Testis (tissue), 3 donors: Measurements from ENCODE around the gene SVIL. TPM values are rescaled to one million over a fixed set of nuclear protein-coding genes. Genes with fewer than 3 reads are reported as not detected.
"Not testable (repeated sequence)": the region's sequence is repeated elsewhere in the genome, so short reads cannot be mapped to it uniquely, and the experiment has no call there.

Experiments
- DNase-seq: peaks from one replicate; pipeline ENCODE4 v3.0.0-alpha.2; 2019
- H3K27ac ChIP-seq, 2 donors: fragments of 200-600 bp; sonication (generic); one replicate each; pipeline ENCODE4 v1.5.1; 2019
- H3K27me3 ChIP-seq: fragments of 200-600 bp; sonication (generic); one replicate; pipeline ENCODE4 v1.5.1; 2019
- H3K36me3 ChIP-seq: fragments of 200-600 bp; sonication (generic); one replicate; pipeline ENCODE4 v1.5.1; 2017; ENCODE audit warnings: low read depth; ENCODE audit errors: missing control alignments
- H3K4me1 ChIP-seq: fragments of 200-600 bp; sonication (generic); one replicate; pipeline ENCODE4 v1.5.1; 2019
- H3K4me3 ChIP-seq, 2 donors: fragments of 200-600 bp; sonication (generic); one replicate each; pipeline ENCODE4 v1.5.1; 2017 to 2019
- H3K9me3 ChIP-seq: fragments of 200-600 bp; sonication (generic); one replicate; pipeline ENCODE4 v1.5.1; 2017
- POLR2A ChIP-seq: fragments of 450-650 bp; IDR thresholded peaks from one replicate; pipeline ENCODE4 v1.6.1; 2017; ENCODE audit warnings: antibody characterized with exemption, mild to moderate bottlenecking, moderate library complexity
- WGBS, 2 donors: methylation state at CpG; one replicate each; pipeline ENCODE4 v1.1.5; 2018; 5-methylcytosine and 5-hydroxymethylcytosine counted together
- intact Hi-C: fragments of 100-400 bp; cut with DNase I; formaldehyde crosslinking; loops from one replicate; pipeline ENCODE4 v1.15.1; 2023; ENCODE audit warnings: low total_unique reads
- polyA plus RNA-seq: library from polyadenylated mRNA; stranded (reverse); fragments of 350-450 nt; fragmentation: Illumina TruSeq; extraction: RNeasy Lipid Tissue Mini Kit (QIAGEN cat#74804); gene quantifications from one replicate; pipeline ENCODE4 v1.2.3, GENCODE V29; 2014; ENCODE audit warnings: low read depth, low replicate concordance; ENCODE audit not compliant: insufficient read depth
- total RNA-seq, 2 donors: library from RNA; depleted of rRNA; stranded (reverse); fragments of >200 nt; gene quantifications; one replicate each; pipeline ENCODE4 v1.2.3, GENCODE V29; 2016
- TF ChIP-seq, protein P1 (sequence below), 3 experiments: fragments of 450-650 bp in 2 of 3; fragments of 200-600 bp in 1 of 3; sonication (generic) in 1 of 3; IDR thresholded peaks; one replicate each; pipeline ENCODE4 v1.5.1; 2016 to 2019; ENCODE audit warnings: antibody characterized with exemption in 3 of 3, mild to moderate bottlenecking in 2 of 3, moderate library complexity in 1 of 3

SVIL gene
- total and polyA plus RNA-seq, 3 donors from 2014 or later = 44.7 to 67.6 (median 63.1) TPM

GRCh38 chr10:29608062-29608461 is 26.7 kb downstream of the SVIL start:
- Histone ChIP-seq H3K9me3 (no peaks in the 10 kb centered on the region), H3K4me3 (no peak overlapping the region), H3K36me3 (no peaks in the 10 kb centered on the region), H3K27me3 (no peaks in the 10 kb centered on the region), H3K4me1 (peaks cover 19% of the 10 kb centered on the region), H3K27ac (no peak overlapping the region)
- intact Hi-C loops = no loop called here
- DNase-seq = no peak
- TF ChIP-seq POLR2A = no peak
- TF ChIP-seq, protein P1, sequence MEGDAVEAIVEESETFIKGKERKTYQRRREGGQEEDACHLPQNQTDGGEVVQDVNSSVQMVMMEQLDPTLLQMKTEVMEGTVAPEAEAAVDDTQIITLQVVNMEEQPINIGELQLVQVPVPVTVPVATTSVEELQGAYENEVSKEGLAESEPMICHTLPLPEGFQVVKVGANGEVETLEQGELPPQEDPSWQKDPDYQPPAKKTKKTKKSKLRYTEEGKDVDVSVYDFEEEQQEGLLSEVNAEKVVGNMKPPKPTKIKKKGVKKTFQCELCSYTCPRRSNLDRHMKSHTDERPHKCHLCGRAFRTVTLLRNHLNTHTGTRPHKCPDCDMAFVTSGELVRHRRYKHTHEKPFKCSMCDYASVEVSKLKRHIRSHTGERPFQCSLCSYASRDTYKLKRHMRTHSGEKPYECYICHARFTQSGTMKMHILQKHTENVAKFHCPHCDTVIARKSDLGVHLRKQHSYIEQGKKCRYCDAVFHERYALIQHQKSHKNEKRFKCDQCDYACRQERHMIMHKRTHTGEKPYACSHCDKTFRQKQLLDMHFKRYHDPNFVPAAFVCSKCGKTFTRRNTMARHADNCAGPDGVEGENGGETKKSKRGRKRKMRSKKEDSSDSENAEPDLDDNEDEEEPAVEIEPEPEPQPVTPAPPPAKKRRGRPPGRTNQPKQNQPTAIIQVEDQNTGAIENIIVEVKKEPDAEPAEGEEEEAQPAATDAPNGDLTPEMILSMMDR (IDR thresholded peaks at IDR 0.05) = no peak
- 63 to 95% methylated on average over 2 to 4 of the region's 4 CpGs for WGBS, 2 donors

DNA sequence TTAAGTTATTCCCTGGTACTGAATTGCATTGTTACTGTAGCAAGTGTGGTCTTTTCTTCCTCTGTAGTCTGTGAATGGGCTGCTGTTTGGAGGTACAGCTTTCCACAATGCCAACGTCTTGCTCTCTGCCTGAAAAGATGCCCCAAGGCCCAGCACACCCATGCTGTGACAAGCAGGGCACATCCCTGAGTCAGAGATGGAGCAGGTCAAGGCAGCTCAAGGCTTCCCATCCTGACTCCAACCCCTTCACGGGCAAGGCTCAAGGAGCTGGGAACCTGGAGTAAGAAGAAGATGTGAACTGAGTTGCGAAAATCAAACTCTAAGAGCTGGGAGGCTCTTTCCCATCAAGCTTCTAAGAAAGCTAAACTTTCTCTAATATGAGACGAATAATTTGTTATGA is 27.2 kb downstream of the SVIL start:
- Histone ChIP-seq H3K4me3 (no peak overlapping the region), H3K4me1 (peaks cover 20% of the 10 kb centered on the region), H3K27me3 (no peaks in the 10 kb centered on the region), H3K36me3 (no peaks in the 10 kb centered on the region), H3K9me3 (no peaks in the 10 kb centered on the region), H3K27ac (no peak overlapping the region)
- DNase-seq = no peak
- TF ChIP-seq POLR2A = no peak
- TF ChIP-seq, protein P1 (IDR thresholded peaks at IDR 0.05) = no peak
- WGBS, 2 donors = 74 to 78% methylated on average over 4 of the region's 4 CpGs
- intact Hi-C loops = no loop called here

DNA sequence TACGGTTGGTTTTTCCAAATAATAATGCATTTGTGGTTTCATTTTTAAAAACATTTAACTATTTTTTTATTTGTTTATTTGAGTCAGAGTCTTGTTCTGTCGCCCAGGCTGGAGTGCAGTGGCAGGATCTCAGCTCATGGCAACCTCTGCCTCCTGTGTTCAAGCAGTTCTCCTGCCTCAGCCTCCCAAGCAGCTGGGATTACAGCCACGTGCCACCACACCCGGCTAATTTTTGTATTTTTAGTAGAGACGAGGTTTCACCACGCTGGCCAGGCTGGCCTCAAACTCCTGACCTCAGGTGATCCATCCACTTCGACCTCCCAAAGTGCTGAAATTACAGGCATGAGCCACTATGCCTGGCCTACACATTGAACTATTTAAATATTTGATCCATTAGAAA is 28.1 kb downstream of the SVIL start:
- WGBS, 2 donors = 59 to 60% methylated on average over 7 of the region's 7 CpGs
- H3K4me1 ChIP-seq = peaks cover 12% of the 10 kb centered on the region

DNA sequence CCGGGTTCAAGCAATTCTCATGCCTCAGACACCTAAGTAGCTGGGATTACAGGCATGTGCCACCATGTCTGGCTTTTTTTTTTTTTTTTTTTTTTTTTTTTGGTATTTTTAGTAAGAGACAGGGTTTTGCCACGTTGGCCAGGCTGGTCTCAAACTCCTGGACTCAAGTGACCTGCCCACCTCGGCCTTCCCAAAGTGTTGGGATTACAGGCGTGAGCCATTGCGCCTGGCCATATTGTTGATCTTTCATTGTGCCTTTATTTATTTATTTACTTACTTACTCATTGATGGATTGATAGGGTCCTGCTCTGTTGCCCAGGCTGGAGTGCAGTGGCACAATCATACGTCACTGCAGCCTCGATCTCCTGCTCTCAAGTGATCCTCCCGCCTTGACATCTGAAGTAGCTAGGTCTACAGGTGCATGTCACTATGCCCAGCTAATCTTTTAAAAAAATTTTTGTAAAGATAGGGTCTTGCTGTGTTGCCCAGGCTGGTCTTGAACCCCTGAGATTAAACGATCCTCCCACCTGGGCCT is 30.4 kb downstream of the SVIL start:
- Histone ChIP-seq H3K9me3 (no peaks in the 10 kb centered on the region), H3K4me3 (no peak overlapping the region), H3K27me3 (no peaks in the 10 kb centered on the region), H3K27ac (no peak overlapping the region), H3K36me3 (no peaks in the 10 kb centered on the region), H3K4me1 (peaks cover 12% of the 10 kb centered on the region)
- no peak for TF ChIP-seq POLR2A
- TF ChIP-seq, protein P1 (IDR thresholded peaks at IDR 0.05) = no peak
- 85 to 87% methylated on average over 9 of the region's 9 CpGs for WGBS, 2 donors
- intact Hi-C loops = no loop called here
- no peak for DNase-seq

More for the DNA sequence above, 28.1 kb downstream of the SVIL start:
- H3K27me3 ChIP-seq, intact Hi-C loops, H3K9me3 ChIP-seq, H3K4me3 ChIP-seq, H3K36me3 ChIP-seq, H3K27ac ChIP-seq, DNase-seq: not testable (repeated sequence)

GRCh38 chr10:29603223-29603896 is 31.4 kb downstream of the SVIL start:
- no peaks in the 10 kb centered on the region for H3K9me3 ChIP-seq
- no peak for DNase-seq
- H3K4me1 ChIP-seq = peaks cover 17% of the 10 kb centered on the region
- no peaks in the 10 kb centered on the region for H3K36me3 ChIP-seq
- WGBS, 2 donors = 60 to 68% methylated on average over 3 of the region's 3 CpGs
- no peak overlapping the region for H3K4me3 ChIP-seq
- H3K27me3 ChIP-seq = no peaks in the 10 kb centered on the region
- intact Hi-C loops = no loop called here
- no peak overlapping the region for H3K27ac ChIP-seq
- TF ChIP-seq POLR2A = no peak
- TF ChIP-seq, protein P1 (IDR thresholded peaks at IDR 0.05) = no peak
